ENCODE measurements around the gene TRIM41.
A peak's percentile ranks its signal among the peaks of the same experiment; 100 is the strongest.

The TRIM41 gene

GRCh38 chr5:181255276-181255675 is 32.2 kb downstream of the TRIM41 start:
- peaks cover 18 to 68% of the 10 kb centered on the region in 2 experiments for H3K36me3 ChIP-seq (ENCODE audit: control insufficient read depth in 2 of 2, insufficient read depth in 1 of 2, low read length in 2 of 2)
- no peaks in the 10 kb centered on the region for H3K9me3 ChIP-seq (ENCODE audit: control insufficient read depth, insufficient read depth, low read depth, low read length)
- no peaks in the 10 kb centered on the region for H3K4me1 ChIP-seq (ENCODE audit: control insufficient read depth, insufficient read depth, low read length)
- ChIA-PET CTCF (interaction anchor here (0.6 to 0.7 kb wide), 2 partner anchors 17 to 87 kb away, joined by 3 read pairs; no protein-coding TSS in a partner anchor), POLR2A (interaction anchor here (0.8 kb wide), 1 partner anchor 11 kb away, joined by 3 read pairs; the partner anchor contains the start of gene RACK1)
- no peak for TF ChIP-seq ZNF639 (tag by site-specific recombination; IDR thresholded peaks at IDR 0.05)
- no peak for TF ChIP-seq ZFP41 (tag by site-specific recombination; IDR thresholded peaks at IDR 0.05; ENCODE audit: borderline replicate concordance)
- H3K27ac ChIP-seq (ENCODE audit: extremely low read depth, low read depth, low read length): no peak overlapping the region
- H3K4me3 ChIP-seq (ENCODE audit: low read depth, low read length): no peak overlapping the region

GRCh38 chr5:181255836-181256578 is 32.9 kb downstream of the TRIM41 start:
- TF ChIP-seq ZNF768 (tag by site-specific recombination; IDR thresholded peaks at IDR 0.05) (no peak), ZBTB17 (tag by site-specific recombination; IDR thresholded peaks at IDR 0.05) (peak; percentile 56), KLF16 (tag by site-specific recombination; IDR thresholded peaks at IDR 0.05) (no peak), PRDM6 (tag by site-specific recombination; IDR thresholded peaks at IDR 0.05) (peak; percentile 7; the same call in 1 of the 2 replicates), ATF2 (tag by site-specific recombination; IDR thresholded peaks at IDR 0.05; ENCODE audit: low read depth) (no peak), ZNF501 (tag by site-specific recombination; IDR thresholded peaks at IDR 0.05) (0 out of 2 replicates have a peak, but pooled peaks have one; percentile 24), PRDM1 (tag by site-specific recombination; IDR thresholded peaks at IDR 0.05) (0 out of 2 replicates have a peak, but pooled peaks have one; percentile 44), ZNF664 (tag by site-specific recombination; IDR thresholded peaks at IDR 0.05) (peak; percentile 51; the same call in 1 of the 2 replicates), ZNF362 (tag by site-specific recombination; IDR thresholded peaks at IDR 0.05) (peak; percentile 53; the same call in 1 of the 2 replicates), ZNF624 (tag by site-specific recombination; IDR thresholded peaks at IDR 0.05) (no peak), GLIS1 (tag by site-specific recombination; IDR thresholded peaks at IDR 0.05) (no peak), ZNF121 (tag by site-specific recombination; IDR thresholded peaks at IDR 0.05) (peak; percentile 94), ZNF433 (tag by site-specific recombination; IDR thresholded peaks at IDR 0.05; ENCODE audit: low read depth) (no peak), ZNF146 (tag by site-specific recombination; IDR thresholded peaks at IDR 0.05) (no peak), KLF1 (tag by site-specific recombination; IDR thresholded peaks at IDR 0.05) (no peak), ZNF366 (tag by site-specific recombination; conservative IDR thresholded peaks at IDR 0.05) (no peak), ZNF76 (tag by site-specific recombination; IDR thresholded peaks at IDR 0.05; ENCODE audit: borderline replicate concordance, low read depth) (no peak), ZBTB11 (tag by site-specific recombination; conservative IDR thresholded peaks at IDR 0.05; ENCODE audit: low read depth) (no peak), ZFP37 (tag by site-specific recombination; IDR thresholded peaks at IDR 0.05) (no peak)
- Histone ChIP-seq H3K4me3 (ENCODE audit: low read depth, low read length) (no peak overlapping the region), H3K4me1 (ENCODE audit: control insufficient read depth, insufficient read depth, low read length) (no peaks in the 10 kb centered on the region), H3K27ac (ENCODE audit: extremely low read depth, low read depth, low read length) (no peak overlapping the region), H3K9me3 (ENCODE audit: control insufficient read depth, insufficient read depth, low read depth, low read length) (no peaks in the 10 kb centered on the region), H3K36me3 (ENCODE audit: control insufficient read depth in 2 of 2, insufficient read depth in 1 of 2, low read length in 2 of 2) (peaks cover 18 to 62% of the 10 kb centered on the region in 2 experiments)
- POLR2A ChIA-PET: interaction anchor here (1.1 kb wide), 1 partner anchor 9 kb away, joined by 3 read pairs; no protein-coding TSS in a partner anchor
- CTCF ChIA-PET: interaction anchor here (0.6 kb wide), 2 partner anchors 17 to 43 kb away, joined by 3 read pairs; no protein-coding TSS in a partner anchor
